Measurements from ENCODE around the gene HKDC1.

HKDC1 gene

GRCh38 chr10:69217119-69217754, 2.9 kb upstream of the HKDC1 start:
- no peak for DNase-seq

GRCh38 chr10:69218831-69219230, 1.3 kb upstream of the HKDC1 start:
- no peak for DNase-seq

- DNase-seq: no peak
These were observed 375 bp downstream of the HKDC1 start for GRCh38 chr10:69220507-69220906.

GRCh38 chr10:69222157-69223027, 2.3 kb downstream of the HKDC1 start:
- peak; percentile 4 for DNase-seq

DNA sequence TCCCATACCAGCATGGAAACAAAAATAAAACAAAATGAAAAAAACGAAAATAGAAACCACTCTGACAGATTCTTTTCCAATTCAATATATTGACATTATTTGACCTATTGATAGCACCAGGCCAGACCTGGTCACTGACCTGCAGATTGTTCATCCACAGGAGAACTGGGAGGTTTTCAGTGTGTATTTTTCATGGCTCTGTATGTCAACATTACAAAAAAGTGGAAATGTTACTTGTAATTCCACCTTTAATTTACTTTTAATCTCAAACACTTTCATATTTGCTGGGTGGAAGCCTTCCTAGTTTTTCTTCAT, 2.9 kb downstream of the HKDC1 start:
- DNase-seq: no peak

DNA sequence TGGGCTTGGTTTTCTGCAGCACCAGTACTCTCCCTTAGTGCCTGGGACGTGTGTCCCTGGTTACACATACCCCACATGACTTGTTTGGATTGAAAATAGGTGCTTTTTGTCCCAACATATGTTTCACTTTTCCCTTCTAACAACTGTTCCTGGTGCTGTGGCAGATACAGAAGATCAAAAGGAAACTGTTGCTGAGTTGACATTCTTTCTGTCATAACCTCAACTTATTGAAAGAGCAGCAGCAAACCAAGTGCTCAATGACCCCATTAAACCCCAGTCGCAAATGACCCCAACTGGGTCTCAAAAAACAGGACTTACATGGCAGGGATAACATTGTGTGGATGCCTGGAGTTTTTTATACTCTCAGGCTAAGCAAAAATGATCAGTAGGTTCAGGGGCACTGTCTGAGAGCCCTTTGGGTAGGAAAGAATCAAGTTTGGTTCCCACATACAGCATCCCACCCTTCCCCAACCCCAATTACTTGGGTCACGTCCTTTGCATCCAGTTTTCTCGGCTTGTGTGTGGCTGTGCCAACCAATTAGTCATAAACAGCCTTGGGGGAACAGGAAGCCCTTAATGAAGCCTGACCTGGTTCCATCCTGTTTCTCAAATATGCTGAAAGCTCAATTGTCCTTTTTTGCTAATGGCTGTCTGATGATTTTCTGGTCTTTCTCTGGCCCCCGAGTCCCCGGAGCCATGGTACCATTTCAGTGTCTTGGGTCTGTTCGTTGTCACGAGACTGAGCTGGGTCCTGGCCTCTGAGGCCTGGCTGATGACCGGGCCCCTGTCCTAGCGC, 4.9 kb downstream of the HKDC1 start:
- DNase-seq: no peak

- no peak for DNase-seq
These were observed 5.5 kb downstream of the HKDC1 start for GRCh38 chr10:69225681-69226080.

DNA sequence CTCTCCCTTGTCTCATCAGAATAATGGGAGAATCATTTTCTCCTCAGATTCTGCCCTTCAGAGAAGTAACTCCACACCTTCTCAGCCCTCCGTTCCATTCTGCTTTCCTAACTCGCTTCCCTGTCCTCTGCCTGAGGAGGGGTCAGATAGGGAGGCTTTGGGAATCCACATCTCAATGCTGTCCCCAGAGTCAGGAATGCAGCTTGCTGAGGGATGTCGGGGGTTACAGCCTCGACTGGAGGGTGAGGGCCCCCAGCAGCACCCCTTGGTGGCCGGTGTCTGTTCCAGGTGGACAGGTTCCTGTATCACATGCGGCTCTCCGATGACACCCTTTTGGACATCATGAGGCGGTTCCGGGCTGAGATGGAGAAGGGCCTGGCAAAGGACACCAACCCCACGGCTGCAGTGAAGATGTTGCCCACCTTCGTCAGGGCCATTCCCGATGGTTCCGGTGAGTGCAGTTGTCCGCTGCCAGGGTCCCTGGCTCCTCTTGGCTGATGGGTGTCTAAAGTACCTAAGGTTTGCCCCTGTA, 6.9 kb downstream of the HKDC1 start:
- no peak for DNase-seq

DNA sequence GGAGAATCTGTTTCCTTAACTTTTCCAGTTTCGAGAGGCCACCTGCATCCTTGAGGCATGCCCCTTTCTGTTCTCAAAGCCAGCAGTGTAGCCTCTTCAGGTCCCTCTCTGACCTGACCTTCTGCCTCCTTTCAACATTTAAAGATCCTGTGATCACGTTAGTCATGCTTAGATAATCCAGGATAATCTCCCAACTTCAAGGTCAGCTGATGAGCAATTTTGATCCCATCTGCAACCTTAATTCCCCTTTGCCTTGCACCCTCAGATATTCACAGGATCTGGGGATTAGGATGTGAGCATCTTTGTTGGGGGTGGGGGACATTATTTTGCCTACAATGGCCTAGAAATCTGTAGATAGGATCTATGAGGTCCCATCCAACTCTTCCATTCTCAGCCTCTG, 8.0 kb downstream of the HKDC1 start:
- DNase-seq: no peak

- DNase-seq: no peak
These were observed 9.4 kb downstream of the HKDC1 start for GRCh38 chr10:69229616-69229916.

- no peak for DNase-seq
These were observed 10.0 kb downstream of the HKDC1 start for GRCh38 chr10:69230128-69230527.

GRCh38 chr10:69232252-69232651, 12.1 kb downstream of the HKDC1 start:
- DNase-seq: no peak

- DNase-seq: no peak
These were observed 12.8 kb downstream of the HKDC1 start for GRCh38 chr10:69232736-69233480.

GRCh38 chr10:69234447-69234846, 14.3 kb downstream of the HKDC1 start:
- no peak for DNase-seq

DNA sequence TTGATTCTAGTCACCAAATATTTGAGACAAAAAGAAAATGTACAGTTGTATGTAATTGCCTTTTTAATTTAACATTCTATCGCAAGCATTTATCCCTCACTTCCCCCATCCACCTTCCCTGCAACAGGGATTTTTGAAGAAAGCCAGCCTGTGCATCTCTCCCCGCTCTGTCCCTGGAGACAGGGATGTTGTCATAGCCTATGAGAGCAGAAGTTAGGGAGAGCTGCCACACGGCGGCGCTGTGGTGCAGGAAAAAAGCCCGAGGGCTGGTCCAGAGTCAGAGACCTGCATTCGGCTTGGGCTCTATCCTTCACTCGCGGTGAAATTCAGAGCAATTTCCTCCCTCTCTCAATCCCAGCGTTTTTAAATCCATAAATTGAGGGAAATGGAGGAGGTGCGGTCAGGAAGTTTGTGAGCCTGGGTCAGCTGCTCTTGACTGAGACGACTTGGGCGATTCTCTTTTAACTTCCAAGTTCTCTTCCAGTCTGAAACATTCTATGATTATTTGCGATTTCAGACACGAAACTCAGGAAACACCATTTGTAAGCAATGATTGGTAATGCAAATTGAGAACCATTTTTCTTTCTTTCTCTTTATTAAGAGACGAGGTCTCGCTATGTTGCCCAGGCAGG, 17.5 kb downstream of the HKDC1 start:
- peak; percentile 79 for DNase-seq

DNA sequence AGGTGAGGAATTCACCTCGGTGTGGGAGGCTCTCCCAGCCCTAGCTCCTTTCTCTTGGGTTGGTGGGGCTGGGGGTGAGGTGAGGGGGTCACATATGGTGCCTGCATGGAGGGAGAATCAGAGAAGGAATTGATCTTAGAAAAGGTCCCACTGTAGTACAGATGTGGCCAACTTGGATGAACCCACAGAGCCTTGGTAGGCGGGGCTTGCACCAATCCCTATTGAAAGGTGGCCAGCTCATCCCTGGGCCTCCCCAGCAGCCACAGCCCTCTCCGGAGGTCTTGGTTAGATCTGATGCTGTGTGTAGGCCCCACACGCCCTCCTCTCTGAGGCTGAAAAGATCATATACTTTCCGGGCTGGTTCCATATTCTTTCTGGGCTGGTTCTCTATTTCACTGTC, 19.0 kb downstream of the HKDC1 start:
- no peak for DNase-seq

- DNase-seq: no peak
These were observed 19.8 kb downstream of the HKDC1 start for GRCh38 chr10:69239816-69240434.

DNA sequence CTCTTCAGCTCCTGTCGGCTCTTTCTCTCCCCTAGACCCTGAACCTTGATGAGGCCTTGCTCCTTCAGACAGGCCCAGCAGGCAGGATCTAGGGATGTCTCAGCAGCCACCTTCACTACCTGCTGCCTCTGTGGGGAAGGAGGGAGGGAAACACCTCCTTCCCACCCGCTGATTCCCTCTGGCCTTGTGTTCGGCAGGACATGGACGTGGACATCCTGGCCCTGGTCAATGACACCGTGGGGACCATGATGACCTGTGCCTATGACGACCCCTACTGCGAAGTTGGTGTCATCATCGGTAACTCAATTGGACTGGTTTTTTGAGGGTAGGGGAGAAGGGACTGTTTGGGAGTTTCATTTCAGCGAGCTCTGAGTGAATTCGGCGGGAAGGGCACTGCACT, 20.3 kb downstream of the HKDC1 start:
- DNase-seq: no peak

- DNase-seq: no peak
These were observed 21.4 kb downstream of the HKDC1 start for GRCh38 chr10:69241575-69241974.

DNA sequence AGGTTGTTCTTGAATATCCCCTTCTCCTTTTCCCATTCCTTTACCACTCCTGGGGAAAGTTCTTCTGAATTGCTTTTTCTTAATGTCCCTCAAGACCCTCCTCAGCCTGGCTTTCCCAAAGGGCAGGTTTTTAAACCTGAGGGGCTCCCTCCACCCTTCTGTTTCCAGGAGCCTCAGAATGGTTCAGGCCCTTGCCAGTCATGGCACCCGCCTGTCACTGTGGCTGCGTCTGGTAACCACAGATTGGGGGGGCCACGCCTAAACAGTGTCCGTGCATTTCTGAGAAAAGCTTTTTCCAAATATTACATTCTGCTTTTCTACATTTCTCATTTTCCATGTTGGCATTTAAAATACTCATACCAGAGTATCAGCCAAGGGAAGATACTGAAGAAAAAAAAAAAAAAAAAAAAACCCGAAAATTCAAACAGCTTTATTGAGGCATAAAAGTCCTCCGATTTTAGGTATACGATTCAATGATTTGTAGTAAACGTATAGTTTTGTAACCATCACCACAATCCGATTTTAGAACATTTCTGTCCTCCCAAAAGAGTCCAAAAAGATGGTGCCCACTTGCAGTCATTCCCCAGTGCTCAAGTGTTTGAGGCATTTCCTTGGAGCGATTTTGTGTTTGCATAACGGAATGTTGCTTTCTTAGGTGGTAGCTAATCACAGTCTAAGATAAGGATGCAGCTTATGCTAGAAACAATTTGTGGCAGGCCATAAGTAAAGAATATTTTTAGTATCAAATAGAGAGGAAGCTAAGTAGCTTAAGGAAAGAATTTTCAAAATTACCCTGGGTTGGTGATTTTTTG, 22.1 kb downstream of the HKDC1 start:
- DNase-seq: no peak

DNA sequence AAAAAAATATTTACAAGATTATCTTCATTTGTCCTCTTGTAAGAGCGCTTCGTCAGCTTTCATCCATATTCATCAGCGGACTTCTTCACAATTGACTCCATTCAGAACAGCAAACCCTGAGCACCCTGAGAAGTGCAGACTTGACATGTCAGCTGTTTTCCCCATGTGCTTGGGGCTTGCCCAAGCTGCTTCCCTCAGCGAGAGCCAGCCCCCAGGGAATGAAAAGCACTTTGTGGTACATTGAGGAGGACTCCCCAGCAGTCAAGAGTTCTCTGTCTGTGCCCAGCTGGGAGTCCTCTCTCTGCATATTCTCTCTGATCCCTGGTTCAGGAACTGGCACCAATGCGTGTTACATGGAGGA, 22.7 kb downstream of the HKDC1 start:
- DNase-seq: no peak

All from DMS153 (cell line).